A673 (cell line): ENCODE data around the gene TLE3.

Experiments used
- EZH2 ChIP-seq: fragments of 200-600 bp; sonication (generic); IDR thresholded peaks from 2 replicates; pipeline ENCODE4 v1.6.1; 2017; ENCODE audit warnings: borderline replicate concordance, low read depth, mild to moderate bottlenecking, mixed read lengths, antibody characterized with exemption, low read length; ENCODE audit not compliant: poor library complexity, severe bottlenecking
- TF ChIP-seq, protein P1 (sequence below): fragments of 300-800, 200-600 bp; sonication (generic); conservative IDR thresholded peaks from 2 replicates; pipeline ENCODE4 v1.5.1; 2017; ENCODE audit warnings: low read depth, mild to moderate bottlenecking, antibody characterized with exemption, low read length, moderate library complexity, mixed read lengths

DNA sequence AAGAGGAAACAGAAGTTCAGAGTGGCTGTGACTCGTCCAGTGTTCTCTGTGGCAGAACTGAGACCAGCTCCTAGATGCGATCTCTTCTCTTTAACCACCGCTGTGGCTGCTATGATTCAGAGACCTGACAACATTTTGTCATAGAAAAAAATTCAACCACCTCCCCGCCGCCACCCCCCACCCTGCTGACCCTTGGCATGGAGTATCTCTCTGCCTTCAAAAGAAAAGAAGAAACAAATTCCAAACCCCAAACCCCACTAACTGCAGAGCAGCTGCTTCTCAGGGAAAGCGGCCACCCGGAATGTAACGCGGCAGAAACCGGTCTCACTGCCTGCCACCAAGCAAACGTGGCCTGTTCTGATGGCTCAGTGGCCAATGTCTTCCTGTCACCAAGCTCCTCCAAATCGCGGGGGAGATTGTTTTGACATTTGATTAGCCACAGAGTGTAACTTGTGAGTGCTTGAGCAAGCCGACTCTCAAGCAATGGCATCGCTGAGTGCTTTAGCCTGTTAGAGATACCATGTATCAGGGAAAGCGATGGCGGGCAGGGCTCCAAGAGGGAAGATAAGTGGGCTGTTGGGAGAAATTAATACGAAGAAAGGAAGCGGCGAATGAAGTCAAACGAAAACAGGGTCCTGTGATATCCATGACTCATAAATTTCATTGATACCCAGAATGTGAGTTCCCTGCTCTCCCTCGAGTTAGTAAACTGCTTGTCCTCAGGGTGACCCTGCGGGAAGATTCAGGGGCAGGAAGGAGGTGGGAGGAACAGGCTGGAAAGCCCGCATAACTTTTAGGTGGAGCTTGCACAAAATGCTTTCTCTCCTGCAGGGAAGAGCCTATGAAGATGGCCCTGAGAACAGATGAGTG is 44.8 kb upstream of the TLE3 start:
- TF ChIP-seq, protein P1, sequence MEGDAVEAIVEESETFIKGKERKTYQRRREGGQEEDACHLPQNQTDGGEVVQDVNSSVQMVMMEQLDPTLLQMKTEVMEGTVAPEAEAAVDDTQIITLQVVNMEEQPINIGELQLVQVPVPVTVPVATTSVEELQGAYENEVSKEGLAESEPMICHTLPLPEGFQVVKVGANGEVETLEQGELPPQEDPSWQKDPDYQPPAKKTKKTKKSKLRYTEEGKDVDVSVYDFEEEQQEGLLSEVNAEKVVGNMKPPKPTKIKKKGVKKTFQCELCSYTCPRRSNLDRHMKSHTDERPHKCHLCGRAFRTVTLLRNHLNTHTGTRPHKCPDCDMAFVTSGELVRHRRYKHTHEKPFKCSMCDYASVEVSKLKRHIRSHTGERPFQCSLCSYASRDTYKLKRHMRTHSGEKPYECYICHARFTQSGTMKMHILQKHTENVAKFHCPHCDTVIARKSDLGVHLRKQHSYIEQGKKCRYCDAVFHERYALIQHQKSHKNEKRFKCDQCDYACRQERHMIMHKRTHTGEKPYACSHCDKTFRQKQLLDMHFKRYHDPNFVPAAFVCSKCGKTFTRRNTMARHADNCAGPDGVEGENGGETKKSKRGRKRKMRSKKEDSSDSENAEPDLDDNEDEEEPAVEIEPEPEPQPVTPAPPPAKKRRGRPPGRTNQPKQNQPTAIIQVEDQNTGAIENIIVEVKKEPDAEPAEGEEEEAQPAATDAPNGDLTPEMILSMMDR: no peak
- no peak for TF ChIP-seq EZH2
